OCI-LY3 (cell line): ENCODE data around the gene MDH1B.
A peak's percentile ranks its signal among the peaks of the same experiment; 100 is the strongest.

Source experiments
- H2AFZ ChIP-seq: fragments of 200-600, 300-600 bp; shearing (Covaris generic); 2 replicates; pipeline ENCODE4 v1.6.0; 2014; ENCODE audit warnings: antibody characterized with exemption, low read depth, low read length
- H3K27ac ChIP-seq: fragments of 200-600, 300-600 bp; sonication (generic); 2 replicates; pipeline ENCODE4 v1.5.1; 2014; ENCODE audit warnings: mild to moderate bottlenecking, low read length, moderate library complexity, mixed read lengths
- H3K27me3 ChIP-seq: fragments of 200-600, 300-600 bp; sonication (generic); 2 replicates; pipeline ENCODE4 v1.6.1; 2014; ENCODE audit warnings: low read depth, low read length, mixed read lengths
- H3K36me3 ChIP-seq: fragments of 200-600, 300-600 bp; sonication (generic); replicated peaks from 2 replicates; pipeline ENCODE3; 2014; ENCODE audit warnings: low read depth, low read length, mixed read lengths
- H3K4me1 ChIP-seq: fragments of 300-600, 200-600 bp; sonication (generic); 2 replicates; pipeline ENCODE4 v1.6.1; 2014; ENCODE audit warnings: low read length, mixed read lengths
- H3K4me2 ChIP-seq: fragments of 200-600, 300-600 bp; sonication (generic); 2 replicates; pipeline ENCODE4 v1.6.1; 2014; ENCODE audit warnings: low read length, mixed read lengths
- H3K4me3 ChIP-seq: fragments of 300-600, 200-600 bp; sonication (generic); 2 replicates; pipeline ENCODE4 v1.5.1; 2014; ENCODE audit warnings: antibody characterized with exemption, mild to moderate bottlenecking, low read length, moderate library complexity
- H3K79me2 ChIP-seq: fragments of 300-600, 200-600 bp; shearing (Covaris generic); 2 replicates; pipeline ENCODE4 v1.6.1; 2014; ENCODE audit warnings: mild to moderate bottlenecking, low read length, mixed read lengths
- H3K9ac ChIP-seq: fragments of 300-600, 200-600 bp; shearing (Covaris generic); 2 replicates; pipeline ENCODE4 v1.6.0; 2014; ENCODE audit warnings: mild to moderate bottlenecking, low read length, moderate library complexity
- H3K9me3 ChIP-seq: fragments of 200-600, 300-600 bp; shearing (Covaris generic); 2 replicates; pipeline ENCODE4 v1.6.1; 2014; ENCODE audit warnings: low read length, mixed read lengths; ENCODE audit not compliant: insufficient read depth
- H4K20me1 ChIP-seq: fragments of 200-600, 300-600 bp; sonication (generic); 2 replicates; pipeline ENCODE4 v1.6.1; 2016; ENCODE audit warnings: low read length, mixed read lengths; ENCODE audit not compliant: insufficient read depth
- EZH2phosphoT487 ChIP-seq: fragments of 200-600 bp; shearing (Covaris generic); IDR thresholded peaks from 2 replicates; pipeline ENCODE4 v1.6.1; 2018; ENCODE audit warnings: antibody characterized with exemption, mixed run types, low read depth
- TF ChIP-seq, protein P1 (sequence below): fragments of 200-600, 300-600 bp; sonication (generic); IDR thresholded peaks from 2 replicates; pipeline ENCODE4 v1.5.1; 2014; ENCODE audit warnings: antibody characterized with exemption, low read length, low read depth

The MDH1B gene

GRCh38 chr2:206713746-206714145 is 51.4 kb downstream of the MDH1B start:
- no peaks in the 10 kb centered on the region for H4K20me1 ChIP-seq
- no peak overlapping the region for H2AFZ ChIP-seq
- H3K4me3 ChIP-seq, result peak overlapping the region; percentile 58
- H3K79me2 ChIP-seq, result no peaks in the 10 kb centered on the region
- H3K27me3 ChIP-seq, result peaks cover 33% of the 10 kb centered on the region
- H3K27ac ChIP-seq, result no peak overlapping the region
- H3K4me2 ChIP-seq, result peak overlapping the region; percentile 60
- no peak overlapping the region for H3K9ac ChIP-seq
- H3K36me3 ChIP-seq, result no peaks in the 10 kb centered on the region
- H3K4me1 ChIP-seq, result peaks cover 12% of the 10 kb centered on the region
- H3K9me3 ChIP-seq, result no peaks in the 10 kb centered on the region
- TF ChIP-seq, protein P1, sequence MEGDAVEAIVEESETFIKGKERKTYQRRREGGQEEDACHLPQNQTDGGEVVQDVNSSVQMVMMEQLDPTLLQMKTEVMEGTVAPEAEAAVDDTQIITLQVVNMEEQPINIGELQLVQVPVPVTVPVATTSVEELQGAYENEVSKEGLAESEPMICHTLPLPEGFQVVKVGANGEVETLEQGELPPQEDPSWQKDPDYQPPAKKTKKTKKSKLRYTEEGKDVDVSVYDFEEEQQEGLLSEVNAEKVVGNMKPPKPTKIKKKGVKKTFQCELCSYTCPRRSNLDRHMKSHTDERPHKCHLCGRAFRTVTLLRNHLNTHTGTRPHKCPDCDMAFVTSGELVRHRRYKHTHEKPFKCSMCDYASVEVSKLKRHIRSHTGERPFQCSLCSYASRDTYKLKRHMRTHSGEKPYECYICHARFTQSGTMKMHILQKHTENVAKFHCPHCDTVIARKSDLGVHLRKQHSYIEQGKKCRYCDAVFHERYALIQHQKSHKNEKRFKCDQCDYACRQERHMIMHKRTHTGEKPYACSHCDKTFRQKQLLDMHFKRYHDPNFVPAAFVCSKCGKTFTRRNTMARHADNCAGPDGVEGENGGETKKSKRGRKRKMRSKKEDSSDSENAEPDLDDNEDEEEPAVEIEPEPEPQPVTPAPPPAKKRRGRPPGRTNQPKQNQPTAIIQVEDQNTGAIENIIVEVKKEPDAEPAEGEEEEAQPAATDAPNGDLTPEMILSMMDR, result no peak
- TF ChIP-seq EZH2phosphoT487, result no peak

GRCh38 chr2:206708286-206708685 is 56.8 kb downstream of the MDH1B start:
- no peak overlapping the region for H3K4me3 ChIP-seq
- peaks cover 12% of the 10 kb centered on the region for H3K4me1 ChIP-seq
- H2AFZ ChIP-seq, result no peak overlapping the region
- H4K20me1 ChIP-seq, result peaks cover 10% of the 10 kb centered on the region
- TF ChIP-seq, protein P1, result no peak
- no peak for TF ChIP-seq EZH2phosphoT487
- H3K79me2 ChIP-seq, result no peaks in the 10 kb centered on the region
- no peaks in the 10 kb centered on the region for H3K36me3 ChIP-seq
- peaks cover 69% of the 10 kb centered on the region for H3K27me3 ChIP-seq
- H3K27ac ChIP-seq, result no peak overlapping the region
- H3K9me3 ChIP-seq, result no peaks in the 10 kb centered on the region
- H3K9ac ChIP-seq, result no peak overlapping the region
- no peak overlapping the region for H3K4me2 ChIP-seq

DNA sequence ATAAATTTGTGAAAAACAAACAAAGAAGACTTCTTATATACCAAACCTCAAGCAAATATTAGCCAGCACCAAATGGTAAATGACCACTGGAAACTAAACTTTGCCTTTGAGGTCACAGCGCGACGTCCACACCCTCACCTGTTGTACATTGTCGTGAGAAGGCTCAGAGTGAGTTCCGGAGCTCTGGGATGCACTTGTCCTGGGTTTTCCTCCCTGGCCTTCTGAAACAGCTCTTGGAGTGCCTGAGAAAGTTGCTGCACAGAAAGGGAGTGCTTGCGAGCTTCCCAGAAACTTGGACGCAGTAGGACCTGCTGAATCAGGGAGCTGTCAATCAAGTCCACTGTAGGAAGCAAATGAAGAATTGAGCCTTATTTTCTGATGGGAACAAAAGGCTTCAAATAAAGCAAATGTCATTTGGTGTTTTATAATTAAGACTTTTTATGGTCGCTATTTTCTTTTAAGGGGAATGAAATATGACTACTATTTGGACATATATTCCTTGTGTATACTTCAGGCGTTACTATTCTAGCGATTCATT is 57.9 kb downstream of the MDH1B start:
- Histone ChIP-seq H3K4me1 (peaks cover 10% of the 10 kb centered on the region), H3K27ac (no peak overlapping the region)

DNA sequence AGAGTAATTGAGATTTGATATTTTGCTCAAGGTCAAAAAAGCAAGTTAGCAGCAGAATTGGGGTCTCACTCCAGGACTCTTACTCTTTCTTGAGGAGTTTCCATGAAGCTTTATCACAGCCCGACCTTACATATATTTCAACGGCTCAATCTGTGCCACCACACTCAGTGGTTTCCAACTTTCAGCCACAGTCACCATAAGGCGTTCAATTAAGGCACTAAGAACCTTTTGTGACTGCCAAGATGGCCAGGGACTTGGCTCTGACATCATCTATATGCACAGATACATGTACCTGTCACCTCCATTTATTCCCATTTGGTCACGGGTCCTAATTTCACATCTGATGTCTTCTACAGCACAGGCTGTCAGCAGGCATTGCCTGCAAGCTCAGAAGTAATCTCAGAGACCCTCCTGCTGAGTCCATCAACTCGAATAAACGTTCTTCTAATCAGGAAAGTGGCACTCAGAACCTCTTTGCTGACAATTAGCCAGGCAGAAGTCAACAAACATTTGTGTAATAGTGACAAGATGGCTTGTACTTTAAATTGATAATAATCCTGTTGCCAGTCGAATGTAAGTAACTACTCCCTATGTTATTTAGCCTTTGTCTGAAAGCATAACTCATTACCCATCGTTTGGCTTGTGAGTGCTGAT is 63.0 kb downstream of the MDH1B start:
- peaks cover 6% of the 10 kb centered on the region; the same call in 1 of the 2 replicates for H4K20me1 ChIP-seq
- H3K27me3 ChIP-seq, result peaks cover 79% of the 10 kb centered on the region
- TF ChIP-seq, protein P1, result no peak
- TF ChIP-seq EZH2phosphoT487, result no peak
- no peaks in the 10 kb centered on the region for H3K36me3 ChIP-seq
- H2AFZ ChIP-seq, result no peak overlapping the region
- H3K4me1 ChIP-seq, result peaks cover 1% of the 10 kb centered on the region; the same call in 1 of the 2 replicates
- H3K79me2 ChIP-seq, result no peaks in the 10 kb centered on the region
- H3K27ac ChIP-seq, result no peak overlapping the region
- H3K9me3 ChIP-seq, result no peaks in the 10 kb centered on the region
- no peak overlapping the region for H3K4me3 ChIP-seq
- no peak overlapping the region for H3K4me2 ChIP-seq
- H3K9ac ChIP-seq, result no peak overlapping the region

More for the DNA sequence above, 57.9 kb downstream of the MDH1B start:
- no peaks in the 10 kb centered on the region for H3K79me2 ChIP-seq
- no peak overlapping the region for H3K9ac ChIP-seq
- H3K27me3 ChIP-seq, result peaks cover 79% of the 10 kb centered on the region
- peaks cover 10% of the 10 kb centered on the region for H4K20me1 ChIP-seq
- no peak overlapping the region for H3K4me3 ChIP-seq
- no peaks in the 10 kb centered on the region for H3K36me3 ChIP-seq
- no peaks in the 10 kb centered on the region for H3K9me3 ChIP-seq
- H3K4me2 ChIP-seq, result no peak overlapping the region
- no peak overlapping the region for H2AFZ ChIP-seq
- TF ChIP-seq, protein P1, result no peak
- TF ChIP-seq EZH2phosphoT487, result no peak
